HCEC 1CT (cell line): Measurements from ENCODE around the gene FAM120A.

Source experiments
- DNase-seq: peaks from one replicate; pipeline ENCODE4 v3.0.0-alpha.2; 2017

The FAM120A gene

DNA sequence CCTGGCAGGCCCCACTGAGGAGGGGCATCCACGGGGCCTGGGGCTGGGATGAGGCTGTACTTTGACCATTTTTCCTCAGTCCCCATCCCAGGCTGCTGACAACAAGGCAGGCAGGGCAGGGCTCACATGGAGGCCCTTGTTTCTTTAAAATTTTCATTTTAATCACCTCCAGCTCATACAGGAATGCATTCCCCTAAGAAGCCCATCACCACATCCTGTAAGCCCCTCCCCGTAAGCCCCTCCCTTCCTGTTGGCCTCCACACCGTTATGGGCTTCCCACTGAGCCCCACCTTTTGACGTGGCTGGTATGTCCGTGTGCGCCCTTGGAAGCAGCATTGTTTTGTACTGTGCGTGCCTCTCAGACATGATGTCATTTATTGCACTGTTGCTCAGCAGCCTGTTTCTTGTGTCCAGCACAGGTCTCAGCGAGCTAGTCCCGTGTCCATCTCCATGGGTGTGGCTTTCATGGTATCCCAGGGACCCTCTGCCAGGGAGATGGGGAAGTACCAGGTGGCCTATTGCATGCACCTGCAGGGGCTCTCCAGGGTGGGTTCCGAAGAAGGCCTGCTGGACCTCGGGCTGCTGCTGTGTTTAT is 147.3 kb downstream of the FAM120A start:
- DNase-seq: no peak

DNA sequence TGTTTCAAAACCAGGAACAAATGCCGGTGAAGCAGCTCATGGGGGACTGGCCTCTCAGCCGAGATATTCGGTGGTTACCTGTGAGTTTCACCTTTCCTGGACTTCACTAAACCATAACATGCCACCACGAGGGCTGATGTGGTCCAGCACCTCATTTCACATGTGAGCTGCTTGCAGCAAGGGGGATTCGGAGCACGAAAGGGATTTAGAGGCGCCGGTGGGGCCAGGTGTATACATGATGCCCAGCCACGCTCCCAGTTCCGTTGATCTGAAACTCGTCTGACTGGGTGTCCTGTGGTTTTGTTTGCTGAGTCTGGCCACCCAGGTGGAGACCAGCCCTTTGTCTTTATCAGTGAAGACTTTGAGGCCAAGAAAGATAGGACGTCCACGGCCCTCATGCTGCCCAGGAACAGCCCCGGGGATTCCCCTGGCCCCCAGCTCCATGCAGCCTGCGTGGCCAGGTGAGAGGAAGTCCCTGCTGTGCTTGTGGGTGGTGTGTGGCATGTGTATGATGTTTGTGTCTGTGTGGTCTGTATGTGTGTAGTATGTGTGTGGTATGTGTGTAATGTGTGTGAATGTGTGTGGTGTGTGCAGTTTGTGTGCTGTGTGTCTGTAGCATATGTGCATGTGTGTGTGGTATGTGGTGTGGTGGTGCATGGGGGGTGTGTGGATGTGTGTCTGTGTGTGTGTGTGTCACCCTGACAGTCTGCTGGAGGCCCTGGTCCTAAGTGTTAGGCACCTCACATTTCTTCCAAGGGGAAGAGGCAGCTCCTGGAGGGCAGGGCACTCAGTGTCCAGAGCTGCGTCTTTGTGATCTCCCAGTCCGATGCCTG is 148.3 kb downstream of the FAM120A start:
- DNase-seq: no peak

DNA sequence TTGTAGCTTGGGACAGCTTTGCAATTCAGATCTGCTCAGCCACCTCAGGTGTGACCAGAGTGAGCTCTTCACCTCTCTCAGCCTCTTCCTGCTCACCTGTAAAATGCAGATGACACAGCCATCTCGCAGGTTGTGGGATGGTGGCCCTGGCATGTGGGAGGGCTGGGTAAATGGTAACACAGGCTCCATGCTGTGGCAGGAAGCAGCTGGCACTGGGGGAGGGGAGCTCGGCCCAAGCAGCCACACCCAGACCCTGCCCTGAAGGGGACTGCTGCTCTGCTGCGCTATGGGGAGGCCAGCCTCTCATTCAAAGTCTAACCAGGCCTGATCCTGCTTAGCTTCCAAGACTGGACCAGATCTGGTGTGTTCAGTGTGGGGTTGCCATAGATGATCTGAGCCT is 149.0 kb downstream of the FAM120A start:
- no peak for DNase-seq

- no peak for DNase-seq
Observed at GRCh38 chr9:93601063-93601462, 149.6 kb downstream of the FAM120A start.

DNA sequence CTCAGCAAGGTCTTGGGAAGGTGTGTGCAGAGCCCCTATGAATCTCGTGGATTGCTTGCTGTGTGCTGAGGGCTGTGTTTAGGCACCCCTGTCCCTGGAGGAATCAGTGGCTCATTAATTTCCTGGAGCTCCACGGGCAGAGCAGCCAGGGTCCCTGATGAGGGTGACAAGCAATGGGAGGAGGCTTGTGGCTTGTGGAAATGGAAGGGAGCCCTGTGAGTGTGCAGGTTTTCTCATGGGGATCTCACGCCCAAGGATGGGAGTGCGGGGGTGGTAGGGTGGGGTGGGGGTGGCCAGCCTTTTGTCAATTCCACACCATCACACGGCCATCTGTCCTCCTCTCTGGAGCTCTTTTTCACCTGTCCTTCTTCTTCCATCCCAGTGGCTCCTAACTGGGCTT is 150.2 kb downstream of the FAM120A start:
- DNase-seq: no peak

DNA sequence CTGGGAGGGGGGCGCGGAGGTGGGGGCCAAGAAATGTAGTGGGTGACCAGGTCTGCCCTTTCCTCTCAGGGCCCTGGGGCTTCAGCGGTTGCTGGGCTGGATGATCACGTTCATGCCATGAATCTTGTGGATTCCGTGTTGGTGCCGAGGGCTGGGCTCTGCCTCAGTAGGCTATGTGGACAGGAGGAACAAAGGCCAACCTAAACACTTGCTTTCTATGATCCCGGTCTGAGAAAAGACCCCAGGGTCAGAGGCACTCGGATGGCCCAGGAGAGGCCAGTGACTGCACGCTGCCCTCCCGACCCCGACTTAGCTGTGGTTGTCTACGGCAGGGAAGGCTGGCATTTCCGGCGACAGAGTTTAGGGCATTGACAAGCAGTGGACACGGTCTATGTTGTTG is 151.5 kb downstream of the FAM120A start:
- no peak for DNase-seq

DNA sequence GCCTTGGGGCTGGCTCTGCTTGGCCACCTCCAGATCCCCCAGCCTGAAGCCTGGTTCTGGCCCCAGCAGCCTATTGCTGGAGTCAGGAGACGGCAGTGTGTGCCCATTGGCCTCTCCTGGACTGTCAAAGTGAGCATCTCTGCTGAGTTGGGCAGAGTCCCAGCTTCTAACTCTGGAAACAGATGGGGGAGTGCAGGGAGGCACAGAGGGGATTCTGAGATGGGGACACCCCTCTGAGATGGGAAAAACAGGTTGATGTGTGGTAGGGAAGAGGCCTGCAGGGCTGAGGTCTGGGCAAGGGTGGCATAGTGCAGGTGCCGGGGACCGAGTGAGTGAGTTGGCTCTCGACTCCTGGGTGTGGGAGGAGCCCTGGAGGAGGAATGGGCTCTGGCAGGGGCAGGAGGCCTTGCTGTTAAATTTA is 152.4 kb downstream of the FAM120A start:
- DNase-seq: no peak

DNA sequence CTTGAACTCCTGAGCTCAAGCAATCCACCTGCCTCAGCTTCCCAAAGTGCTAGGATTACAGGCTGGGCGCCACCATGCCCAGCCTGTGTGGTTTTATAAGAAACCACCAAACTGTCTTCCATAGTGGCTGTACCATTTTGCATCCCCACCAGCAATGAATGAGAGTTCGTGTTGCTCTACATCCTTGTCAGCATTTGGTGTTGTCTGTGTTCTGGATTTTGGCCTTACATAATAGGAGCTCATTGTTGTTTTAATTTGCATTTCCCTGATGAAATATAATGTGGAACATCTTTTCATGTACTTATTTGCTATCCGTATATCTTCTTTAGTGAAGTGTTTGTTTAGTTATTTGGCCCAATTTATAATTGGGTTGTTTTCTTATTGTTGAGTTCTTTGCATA is 154.7 kb downstream of the FAM120A start:
- DNase-seq: no peak

DNA sequence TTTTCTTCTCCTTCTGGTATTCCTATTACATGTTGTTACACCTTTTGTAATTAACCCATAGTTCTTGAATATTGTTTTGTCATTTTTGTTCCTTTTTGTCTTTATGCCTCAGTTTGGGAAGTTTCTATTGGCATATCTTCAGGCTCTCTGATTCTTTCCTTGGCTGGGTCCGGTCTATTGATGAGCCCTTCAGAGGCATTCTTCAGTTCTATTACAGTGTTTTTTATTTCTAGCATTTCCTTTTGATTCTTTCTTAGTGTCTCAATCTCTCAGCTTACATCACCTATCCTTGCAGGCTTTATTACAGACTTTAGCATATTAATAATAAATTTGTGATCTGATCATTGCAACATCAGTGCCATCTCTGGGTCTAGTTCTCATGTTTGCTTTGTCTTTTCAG is 158.7 kb downstream of the FAM120A start:
- DNase-seq: no peak

- DNase-seq: no peak
Observed at GRCh38 chr9:93612052-93612795, 160.7 kb downstream of the FAM120A start.

GRCh38 chr9:93612796-93613154 is 161.3 kb downstream of the FAM120A start:
- no peak for DNase-seq

GRCh38 chr9:93613174-93613573 is 161.7 kb downstream of the FAM120A start:
- DNase-seq: no peak

GRCh38 chr9:93613791-93614190 is 162.3 kb downstream of the FAM120A start:
- DNase-seq: no peak

- DNase-seq: no peak
Observed at GRCh38 chr9:93614830-93615468, 163.5 kb downstream of the FAM120A start.
